Islet precursor cell (in vitro differentiated cells): Measurements from ENCODE around the gene WBP2NL.
"Not testable (repeated sequence)": the region's sequence is repeated elsewhere in the genome, so short reads cannot be mapped to it uniquely, and the experiment has no call there.

ENCODE experiments used
- DNase-seq: peaks from one replicate; pipeline ENCODE4 v3.0.0-alpha.2; 2018

WBP2NL gene

DNA sequence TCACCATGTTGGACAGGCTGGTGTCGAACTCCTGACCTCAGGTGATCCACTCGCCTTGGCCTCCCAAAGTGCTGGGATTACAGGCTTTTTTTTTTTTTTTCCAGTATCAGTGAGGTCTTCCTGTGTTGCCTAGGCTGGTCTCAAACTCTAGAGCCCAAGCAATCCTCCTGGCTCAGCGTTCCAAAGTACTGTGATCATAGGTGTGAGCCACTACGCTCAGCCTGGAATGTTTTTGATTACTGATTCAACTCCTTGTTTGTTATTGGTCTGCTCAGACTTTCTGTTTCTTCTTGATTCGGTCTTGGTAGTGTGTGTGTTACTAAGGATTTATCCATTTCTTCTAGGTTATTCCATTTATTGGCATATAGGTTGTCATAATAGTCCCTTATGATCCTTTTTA lies 40.7 kb downstream of the WBP2NL start:
- DNase-seq: no peak

DNA sequence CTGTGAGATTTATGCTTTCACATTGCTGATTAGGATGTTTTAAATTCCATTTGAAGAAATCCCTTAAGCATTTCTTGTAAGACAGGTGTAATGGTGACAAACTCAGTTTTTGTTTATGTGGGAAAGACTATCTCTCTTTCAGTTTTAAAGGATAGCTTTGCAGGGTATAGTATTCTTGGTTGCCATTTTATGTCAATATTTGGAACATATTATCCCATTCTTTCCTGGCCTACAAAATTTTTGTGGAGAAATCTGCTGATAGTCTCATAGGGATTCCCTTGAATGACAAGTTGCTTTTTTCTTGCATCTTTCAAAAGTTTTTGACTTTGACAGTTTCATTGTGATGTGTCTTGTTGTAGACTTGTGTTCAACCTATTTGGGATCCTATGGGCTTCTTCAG lies 43.2 kb downstream of the WBP2NL start:
- DNase-seq: no peak

DNA sequence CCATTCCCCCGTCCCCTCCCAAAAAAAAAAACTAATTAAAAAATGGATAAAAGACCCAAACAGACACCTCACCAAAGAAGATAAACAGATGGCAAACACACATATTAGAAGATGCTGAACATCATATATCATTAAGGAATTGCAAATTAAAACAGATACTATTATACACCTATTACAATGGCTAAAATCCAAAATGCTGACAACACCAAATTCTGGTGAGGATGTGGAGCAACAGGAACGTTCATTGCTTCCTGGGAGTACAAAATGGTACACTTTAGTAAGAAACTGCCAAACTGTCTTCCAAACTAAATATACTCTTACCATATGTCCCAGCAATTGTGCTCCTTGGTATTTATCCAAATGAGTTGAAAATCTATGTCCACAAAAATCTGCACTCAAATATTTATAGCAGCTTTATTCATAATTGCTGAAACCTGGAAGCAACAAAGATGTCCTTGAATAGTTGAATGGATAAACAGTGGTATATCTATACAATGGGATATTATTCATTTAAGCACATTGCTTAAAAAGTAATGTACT lies 52.1 kb downstream of the WBP2NL start:
- DNase-seq: no peak

DNA sequence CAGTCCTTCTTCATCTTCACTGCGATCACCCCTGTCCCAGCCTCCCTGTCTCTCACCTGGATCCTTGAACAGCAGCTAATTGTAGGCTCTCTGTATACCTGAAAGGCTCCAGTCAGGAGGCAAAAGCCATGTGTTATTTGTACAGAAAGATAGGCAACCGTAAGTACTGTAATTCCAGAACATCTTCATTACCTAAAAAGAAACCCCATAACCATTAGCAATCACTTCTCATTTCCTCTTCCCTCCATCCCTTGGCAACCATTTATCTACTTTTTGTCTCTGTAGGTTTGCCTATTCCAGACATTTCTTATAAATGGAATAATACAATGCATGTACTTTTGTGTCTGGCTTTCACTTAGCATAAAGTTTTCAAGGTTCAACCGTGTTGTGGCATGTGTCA lies 54.2 kb downstream of the WBP2NL start:
- no peak for DNase-seq

DNA sequence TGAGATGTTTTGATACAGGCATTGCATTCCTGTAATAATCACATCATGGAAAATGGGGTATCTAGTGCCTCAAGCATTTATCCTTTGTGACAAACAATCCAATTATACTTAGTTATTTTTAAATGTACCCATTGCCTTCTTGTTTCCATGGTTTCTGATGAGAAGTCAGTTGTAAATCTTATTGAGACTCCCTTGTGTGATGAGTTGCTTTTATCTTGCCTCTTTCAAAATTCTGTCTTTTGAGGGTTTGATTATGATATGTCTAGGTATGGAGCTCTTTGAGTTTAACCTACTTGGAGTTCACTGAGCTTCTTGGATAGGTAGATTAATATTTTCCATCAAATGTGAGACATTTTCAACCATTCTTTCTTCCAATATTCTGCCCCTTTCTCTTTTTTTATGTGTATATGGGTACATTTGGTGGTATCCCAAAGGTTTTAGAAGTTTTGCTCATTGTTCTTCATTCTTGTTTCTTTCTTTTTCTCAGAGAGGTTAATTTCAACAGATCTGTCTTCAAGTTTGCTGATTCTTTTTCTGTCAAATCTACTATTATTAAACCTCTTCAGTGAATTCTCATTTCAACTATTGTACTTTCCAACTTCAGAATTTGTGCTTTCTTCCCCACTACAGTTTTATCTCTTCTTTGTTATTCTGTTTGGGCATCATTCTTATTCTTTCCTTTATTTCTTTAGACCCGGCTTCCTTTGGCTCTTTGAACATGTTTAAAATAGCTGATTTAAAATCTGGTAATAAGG lies 58.3 kb downstream of the WBP2NL start:
- DNase-seq: no peak

DNA sequence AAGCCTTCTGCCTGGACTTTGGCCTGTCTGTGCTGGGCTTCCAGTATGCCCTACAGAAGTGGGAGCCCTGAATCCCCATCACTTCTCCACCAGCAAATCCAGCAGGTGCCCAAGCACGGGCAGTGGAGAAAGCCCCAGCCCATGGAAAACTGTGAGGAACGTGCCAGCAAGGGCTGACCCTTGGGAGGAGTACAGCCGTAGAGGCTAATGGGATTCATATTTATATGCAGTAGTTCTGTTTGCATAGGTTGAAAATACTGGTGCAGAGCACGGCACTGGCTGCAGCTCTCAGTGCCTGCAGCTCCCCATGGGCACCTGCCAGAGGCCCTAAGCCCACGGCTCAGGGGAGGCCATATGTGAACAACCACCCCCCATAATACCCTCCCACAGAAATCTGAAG lies 61.9 kb downstream of the WBP2NL start:
- no peak for DNase-seq

DNA sequence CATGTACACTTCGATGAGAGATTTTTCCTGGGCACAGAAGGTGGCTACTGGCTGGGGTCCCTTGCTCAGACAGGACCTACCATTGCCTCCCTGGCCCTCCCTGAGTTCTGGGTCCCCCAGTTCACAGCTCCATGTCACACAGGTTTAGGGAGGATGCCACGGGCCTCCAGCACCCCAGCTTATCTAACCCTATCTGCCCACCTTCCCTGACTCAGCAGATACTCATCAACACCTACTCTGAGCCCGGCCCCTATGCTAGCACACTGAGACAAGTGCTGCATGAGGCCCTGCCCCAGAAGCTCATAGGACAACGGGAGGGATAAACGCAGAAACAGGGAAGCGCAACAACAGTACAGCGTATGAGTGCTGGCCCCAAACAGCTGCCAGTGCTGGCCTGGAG lies 62.5 kb downstream of the WBP2NL start:
- no peak for DNase-seq

DNA sequence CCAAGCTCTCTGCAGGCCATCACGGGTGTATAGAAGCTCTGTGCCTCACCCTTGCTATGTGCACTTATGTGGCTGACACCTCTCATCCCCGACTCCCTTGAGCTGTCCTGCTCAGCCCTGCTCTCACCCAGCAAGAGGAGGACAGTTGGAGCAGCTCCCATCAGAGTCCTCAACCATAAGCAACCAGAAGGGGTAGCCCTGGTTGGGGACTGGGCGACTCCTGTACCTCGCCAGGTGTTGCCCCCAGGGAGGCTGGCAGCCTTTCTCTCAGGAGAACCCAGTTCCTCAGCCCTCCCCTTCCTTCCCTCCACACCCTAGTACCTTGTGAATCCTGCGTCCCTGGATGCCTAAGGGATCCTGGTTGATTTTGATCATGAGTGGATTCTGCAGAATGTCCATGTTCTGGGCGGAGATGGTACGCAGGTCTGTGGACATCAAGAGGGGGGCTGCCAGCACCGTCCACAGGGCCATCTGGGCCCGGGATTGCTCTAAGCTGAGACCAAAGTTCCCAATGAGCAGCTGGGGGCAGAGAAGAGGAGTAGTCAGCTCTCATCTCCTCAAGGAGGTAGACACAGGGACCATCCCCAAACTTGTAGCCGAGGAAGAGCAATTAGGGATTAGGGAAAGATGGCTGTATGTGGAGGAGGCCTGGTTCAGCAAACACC lies 64.0 kb downstream of the WBP2NL start:
- peak; percentile 32 for DNase-seq

DNA sequence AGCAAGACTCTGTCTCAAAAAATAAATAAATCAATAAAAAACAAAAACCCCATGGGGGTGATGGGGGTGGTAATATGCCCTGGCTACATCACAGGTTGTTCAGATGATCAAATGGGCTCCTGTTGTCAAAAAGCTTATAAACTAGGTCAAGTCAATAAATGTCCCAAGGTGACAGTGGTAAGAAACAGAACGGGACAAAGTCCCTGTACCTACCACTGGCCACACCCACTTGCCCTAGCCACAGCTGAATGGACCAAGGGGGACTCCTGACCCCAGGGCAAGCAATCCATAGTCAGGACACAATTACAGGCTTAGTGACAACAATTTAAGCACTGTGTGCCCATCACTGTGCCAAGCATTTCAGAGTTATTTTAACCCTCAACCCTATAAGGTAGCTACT lies 66.0 kb downstream of the WBP2NL start:
- no peak for DNase-seq

DNA sequence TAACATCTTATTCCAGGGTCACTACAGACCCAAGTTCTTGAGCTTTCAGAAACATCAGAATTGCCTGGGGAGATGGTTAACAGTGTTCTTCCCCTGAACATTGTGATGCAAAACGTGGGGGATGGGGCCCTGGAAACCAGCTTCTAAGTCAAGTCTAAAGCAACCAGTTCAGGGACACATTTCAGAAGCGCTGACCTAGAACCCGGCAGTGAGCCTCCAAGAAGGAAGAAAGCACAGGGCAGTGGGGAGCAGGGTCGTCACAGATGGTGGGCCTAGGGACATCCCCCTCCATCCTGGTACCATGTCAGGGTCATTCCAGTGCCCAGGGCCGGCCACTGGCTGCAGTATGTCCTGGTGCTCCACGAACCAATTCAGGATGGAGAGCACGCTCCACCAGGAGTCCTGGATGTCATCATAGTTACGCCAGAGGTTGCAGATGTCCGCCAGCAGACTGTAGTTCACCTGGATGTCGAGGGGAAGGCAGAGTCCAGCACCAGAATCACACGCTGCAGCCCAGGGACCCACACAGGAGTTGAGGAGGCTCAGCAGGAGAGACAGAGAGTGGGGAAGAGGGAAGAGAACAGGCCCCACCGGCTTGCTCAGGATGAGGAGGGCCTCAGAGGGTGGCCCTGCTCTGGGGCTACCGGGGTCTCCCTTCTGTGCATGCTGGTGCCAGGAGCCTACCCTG lies 67.0 kb downstream of the WBP2NL start:
- peak; percentile 48 for DNase-seq

DNA sequence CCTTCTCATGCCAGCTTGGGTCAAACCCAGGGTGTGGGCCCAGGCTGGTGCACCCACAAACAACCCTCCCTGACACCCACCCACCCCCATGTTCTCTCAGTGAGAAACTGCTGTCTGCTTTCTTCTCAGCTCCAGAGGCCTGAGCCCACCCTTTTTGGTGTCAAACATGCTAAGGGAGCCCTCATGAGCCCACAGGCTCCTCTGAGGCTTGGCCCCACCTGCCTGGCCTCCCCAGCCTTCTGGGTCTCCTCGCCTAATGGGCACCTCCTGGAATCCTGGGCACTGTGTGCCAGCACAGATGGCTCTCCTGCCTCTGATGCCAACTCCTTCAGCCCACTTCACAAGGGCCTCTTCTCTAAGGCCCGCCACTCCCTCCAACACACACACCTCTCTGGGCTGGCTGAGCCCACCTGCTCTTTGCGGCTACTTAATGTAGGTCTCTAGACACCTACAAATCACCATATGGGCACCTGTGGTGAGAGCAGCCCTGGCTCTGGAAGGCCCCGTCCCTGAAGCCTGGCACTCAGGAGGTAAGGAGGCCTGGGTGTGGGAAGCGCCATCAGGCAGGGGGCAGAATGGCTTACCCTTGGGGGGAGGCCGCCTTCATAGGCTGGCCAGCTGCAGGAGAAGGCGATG lies 67.7 kb downstream of the WBP2NL start:
- peak; percentile 36 for DNase-seq

DNA sequence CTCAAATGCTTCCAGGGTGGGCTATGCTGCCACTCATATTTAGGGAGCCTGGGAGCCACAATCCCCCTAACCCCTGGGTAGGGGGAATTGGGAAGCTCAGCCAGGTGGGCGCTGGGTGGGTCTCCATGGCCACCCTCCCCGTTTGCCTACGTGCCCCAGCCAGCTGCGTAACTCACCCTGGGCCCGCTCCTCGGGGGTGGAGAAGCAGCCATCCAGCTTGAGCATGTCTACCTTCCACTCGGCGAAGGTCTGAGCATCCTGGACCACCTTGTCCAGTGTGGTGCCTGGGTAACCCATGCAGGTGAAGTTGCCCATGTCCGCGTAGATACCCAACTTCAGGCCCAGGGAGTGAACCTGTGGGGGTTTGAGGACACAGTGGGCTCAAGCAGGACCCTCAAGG lies 68.3 kb downstream of the WBP2NL start:
- peak; percentile 41 for DNase-seq

DNA sequence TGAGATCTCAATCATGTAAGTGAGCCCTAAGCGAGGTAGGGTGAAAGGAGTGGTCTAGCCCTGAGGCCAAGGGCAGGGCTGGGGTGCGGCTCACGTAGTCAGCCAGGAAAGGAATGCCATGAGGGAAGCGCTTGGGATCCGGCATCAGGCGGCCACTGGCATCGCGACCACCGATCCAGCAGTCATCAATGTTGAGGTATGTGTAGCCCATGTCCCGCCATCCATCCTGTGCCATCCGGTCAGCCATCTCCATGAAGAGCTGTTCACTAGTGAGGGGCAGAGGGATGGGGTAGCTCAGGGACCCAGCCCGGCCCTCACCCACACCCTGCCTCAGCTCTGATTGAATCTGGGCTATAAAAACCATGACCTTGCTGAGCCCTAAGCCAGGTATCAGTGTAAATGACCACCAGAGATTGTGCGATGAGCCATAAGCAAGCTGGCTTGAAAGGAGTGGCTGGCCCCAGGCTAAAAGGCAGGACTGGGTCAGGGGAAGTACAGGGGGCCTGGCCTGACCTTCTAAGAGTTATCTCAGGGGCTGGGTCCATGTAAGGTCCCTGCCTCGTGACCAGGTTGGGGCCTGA lies 69.2 kb downstream of the WBP2NL start:
- DNase-seq: peak; percentile 42

DNA sequence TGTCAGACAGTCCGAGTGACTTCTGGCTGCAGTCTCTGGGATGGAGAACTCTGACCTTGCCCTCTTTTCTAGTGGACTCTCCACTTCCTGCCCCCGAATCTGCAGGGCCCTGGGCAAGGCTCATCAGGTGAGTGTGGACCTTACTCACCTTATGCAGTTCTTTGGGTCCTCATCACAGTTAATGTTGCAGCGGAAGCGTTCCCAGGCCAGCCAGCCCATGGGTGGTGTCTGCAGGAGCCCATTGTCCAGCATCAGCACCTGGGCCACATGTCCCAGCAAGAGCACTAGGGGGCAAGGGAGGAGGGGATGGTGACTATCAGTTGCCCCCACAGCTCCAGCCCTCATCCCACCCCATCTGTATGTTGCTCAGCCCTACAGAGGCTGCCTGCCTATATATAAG lies 69.7 kb downstream of the WBP2NL start:
- DNase-seq: no peak

DNA sequence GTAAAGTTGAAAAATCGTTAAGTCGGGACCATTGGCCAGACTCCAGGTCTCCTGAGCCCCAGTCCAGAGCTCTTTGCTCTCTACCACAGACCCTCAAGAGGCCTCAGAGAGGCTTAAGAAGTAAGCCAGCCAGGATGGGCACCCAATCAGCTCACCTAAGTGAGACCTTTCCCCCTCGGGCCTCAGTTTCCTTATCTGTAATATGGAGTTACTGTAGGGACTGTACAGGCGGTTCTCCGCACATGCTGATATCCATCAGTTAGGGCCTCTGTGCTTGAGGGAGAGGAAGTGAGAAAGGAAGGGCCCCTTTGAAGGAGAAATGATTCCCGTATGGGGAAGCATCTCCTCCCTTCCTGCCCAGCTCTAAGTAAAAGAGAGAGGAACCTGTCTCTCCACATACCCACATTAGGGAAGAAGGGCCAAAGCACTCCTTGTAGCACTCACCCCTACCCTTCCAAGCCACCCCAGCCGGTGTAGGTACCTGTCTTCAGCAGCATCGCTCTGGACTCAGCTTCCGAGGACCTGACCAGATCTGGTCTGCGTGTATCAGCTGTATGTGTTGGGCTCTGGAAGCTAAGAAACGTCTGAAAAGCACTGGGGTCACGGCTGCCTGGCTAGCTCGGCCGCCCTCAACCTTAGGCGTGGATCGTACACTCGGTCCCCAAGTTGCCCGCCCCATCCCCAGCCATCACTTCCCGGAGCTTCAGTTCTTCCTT lies 71.4 kb downstream of the WBP2NL start:
- no peak for DNase-seq

DNA sequence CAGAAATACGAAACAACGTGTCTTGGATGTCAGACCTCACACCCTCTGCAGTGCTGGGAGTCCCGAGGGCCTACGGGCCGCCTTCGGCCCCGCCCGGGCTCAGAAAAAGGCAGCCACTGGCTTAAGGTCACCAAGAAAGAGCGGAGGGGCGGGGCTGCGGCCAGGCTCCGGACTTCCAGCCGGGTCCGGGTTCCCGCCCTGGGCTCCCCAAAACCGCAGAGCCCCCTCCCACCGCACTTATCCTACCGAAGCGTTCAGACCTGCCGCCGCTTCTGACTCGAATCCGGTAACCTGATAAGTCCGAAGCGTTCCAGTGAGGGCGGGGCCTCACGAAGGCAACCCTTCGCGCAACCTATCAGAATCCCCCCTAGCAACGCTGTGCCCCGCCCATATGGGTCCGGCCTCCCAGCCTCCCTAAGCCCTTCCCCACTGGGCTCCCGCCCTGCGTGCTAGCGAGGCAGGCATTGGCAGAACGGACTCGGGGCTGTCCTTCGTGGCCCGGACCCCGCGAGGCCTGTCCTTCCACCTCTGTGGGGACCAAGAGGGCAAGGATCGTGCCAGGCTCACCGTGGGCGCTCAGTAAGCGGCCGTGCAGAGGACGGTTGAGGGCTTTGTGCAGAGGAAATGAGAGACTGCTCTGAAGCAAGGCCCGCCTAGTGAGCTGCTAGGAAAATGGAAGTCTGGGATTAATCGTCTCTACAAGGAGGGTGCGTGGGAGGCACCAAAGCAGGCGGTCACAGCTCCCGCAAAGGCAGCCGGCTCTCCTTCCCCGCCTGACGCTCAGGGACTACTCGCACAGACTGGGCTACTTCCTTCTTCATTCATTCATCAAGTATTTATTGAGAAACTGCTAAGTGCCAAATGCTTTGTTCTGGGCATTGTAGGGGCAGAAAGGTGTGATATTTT lies 72.2 kb downstream of the WBP2NL start, which contains the start of gene NAGA:
Gene NAGA, minus strand, starts transcription at position 296 of the 906 bp plus-strand sequence. CDS start 515 bp downstream, outside the sequence.
- peak; percentile 98 for DNase-seq

DNA sequence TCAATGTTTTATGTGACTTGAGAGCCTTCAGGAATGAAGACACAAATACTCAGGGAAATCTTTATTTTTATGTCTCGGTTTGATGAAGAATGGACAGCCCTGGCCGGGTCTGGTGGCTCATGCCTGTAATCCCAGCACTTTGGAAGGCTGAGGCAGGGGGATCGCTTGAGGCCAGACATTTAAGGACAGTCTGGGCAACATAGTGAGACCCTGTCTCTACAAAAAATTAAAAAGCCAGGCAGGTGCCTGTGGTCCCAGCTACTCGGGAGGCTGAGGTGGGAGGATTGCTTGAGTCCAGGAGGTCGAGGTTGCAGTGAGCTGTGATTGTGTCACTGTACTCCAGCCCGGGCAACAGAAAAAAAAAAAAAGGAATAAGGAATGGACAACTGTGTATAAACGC lies 72.9 kb downstream of the WBP2NL start:
- DNase-seq: not testable (repeated sequence)

DNA sequence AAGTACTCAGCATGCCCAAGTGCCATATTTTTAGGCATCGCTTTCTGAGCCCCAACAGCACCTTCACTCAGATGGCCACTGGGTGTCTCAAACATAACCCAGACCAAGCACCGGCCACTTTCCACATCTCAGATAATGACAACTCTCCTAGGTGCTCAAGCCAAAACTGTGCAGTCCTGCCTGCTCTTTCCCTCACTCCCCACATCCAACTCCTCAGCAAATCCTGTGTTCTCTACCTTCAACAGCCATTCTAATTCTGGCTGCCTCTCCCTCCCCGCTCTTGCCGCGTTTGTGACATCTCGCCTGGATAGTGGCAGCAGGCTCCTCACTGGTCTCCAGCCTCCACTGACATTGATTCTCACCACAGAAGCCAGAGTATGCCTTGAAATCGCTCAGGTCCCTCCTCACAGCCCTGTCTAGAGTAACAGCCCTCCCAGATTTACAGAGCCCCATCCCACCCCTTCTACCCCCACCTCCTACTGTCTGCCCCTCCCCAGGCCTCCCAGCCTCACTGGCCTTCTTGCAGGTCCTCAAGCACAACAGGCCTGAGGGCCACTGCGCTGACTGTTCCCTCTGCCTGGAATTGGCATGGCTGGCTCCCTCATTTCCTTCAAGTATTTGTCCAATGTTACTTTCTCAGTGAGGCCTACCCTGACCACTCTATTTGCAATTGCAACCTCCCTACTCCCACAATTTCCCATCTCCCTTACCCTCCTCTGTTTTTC lies 74.2 kb downstream of the WBP2NL start:
- no peak for DNase-seq

DNA sequence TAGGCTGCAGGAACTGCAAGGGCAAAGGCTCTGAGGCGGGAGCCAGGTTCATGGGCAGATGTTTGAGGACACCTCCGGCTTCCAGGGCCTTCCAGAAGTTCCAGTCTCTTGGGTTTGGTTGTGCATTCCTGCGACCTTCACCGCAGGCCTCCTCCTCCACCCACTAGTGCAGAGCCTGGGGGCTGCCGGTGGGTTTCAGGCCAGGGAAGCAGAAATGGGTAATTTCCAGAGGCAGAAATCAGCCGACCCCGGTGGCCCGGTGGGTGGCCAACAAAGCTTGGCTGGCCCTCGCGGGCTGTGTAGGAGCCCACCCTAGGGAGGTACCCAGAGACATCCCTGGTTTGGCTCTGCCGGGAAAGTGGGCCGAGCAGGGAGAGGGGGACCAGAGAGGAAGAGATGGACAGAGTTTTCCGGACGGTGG lies 75.0 kb downstream of the WBP2NL start:
- DNase-seq: no peak

DNA sequence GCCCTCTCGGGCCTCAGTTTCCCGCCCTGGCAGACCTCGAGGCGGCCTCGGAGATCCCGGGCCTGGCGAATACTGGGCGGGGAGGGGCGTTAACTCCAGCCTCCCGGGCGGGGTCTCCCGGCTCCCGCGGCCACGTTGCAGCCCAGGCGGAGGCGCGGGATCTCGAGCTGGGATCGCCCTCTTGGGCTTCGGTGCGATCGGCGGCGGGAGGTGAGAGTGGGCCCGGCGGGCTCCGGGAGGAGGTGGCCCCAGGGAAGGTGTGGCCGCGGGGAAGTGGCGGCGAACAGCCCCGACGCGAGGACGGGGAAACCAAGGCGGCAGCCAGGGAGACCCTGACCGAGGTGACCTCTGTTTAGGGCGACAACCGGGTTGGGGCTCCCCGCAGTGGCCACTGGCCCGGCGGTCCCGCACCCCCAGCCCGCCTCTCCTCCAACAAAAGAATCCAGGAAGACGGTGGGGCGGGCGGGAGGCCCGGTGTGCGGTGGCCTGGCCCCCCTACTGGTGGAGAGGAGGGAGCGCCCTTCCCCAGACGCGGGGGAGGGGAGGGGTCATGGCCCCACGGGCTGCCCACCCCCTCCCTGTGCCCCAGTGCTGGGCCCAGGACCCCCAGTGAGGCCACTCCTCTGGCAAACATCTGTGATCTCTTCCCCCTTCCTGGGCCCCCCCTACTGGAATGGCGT lies 75.7 kb downstream of the WBP2NL start, which contains the start of gene PHETA2:
Gene PHETA2, plus strand, starts transcription at position 117 of the 680 bp plus-strand sequence. CDS start 3,046 bp downstream, outside the sequence.
- DNase-seq: peak; percentile 61
